HEK293T (cell line): ENCODE measurements around the gene GFOD2.

ENCODE experiments used
- ARNT ChIP-seq: fragments of 450-650 bp; IDR thresholded peaks from 2 replicates; pipeline ENCODE4 v1.6.1; 2017; ENCODE audit warnings: mild to moderate bottlenecking
- CTBP1 ChIP-seq: fragments of 450-650 bp; IDR thresholded peaks from 2 replicates; pipeline ENCODE4 v1.6.1; 2016; ENCODE audit warnings: borderline replicate concordance
- ELF4 ChIP-seq: fragments of 450-650 bp; IDR thresholded peaks from 2 replicates; pipeline ENCODE4 v1.6.1; 2017; ENCODE audit warnings: antibody characterized with exemption
- FOXA1 ChIP-seq: fragments of 450-650 bp; IDR thresholded peaks from 2 replicates; pipeline ENCODE4 v1.6.1; 2016; ENCODE audit warnings: mild to moderate bottlenecking
- FOXK2 ChIP-seq: fragments of 450-650 bp; IDR thresholded peaks from 2 replicates; pipeline ENCODE4 v1.6.1; 2016; ENCODE audit warnings: mild to moderate bottlenecking
- FOXM1 ChIP-seq: fragments of 450-650 bp; IDR thresholded peaks from 2 replicates; pipeline ENCODE4 v1.6.1; 2017; ENCODE audit warnings: mild to moderate bottlenecking, borderline replicate concordance
- NFRKB ChIP-seq: fragments of 450-650 bp; IDR thresholded peaks from 2 replicates; pipeline ENCODE4 v1.6.1; 2016; ENCODE audit warnings: mild to moderate bottlenecking, moderate library complexity
- SP1 ChIP-seq: fragments of 450-650 bp; IDR thresholded peaks from 2 replicates; pipeline ENCODE4 v1.6.1; 2017
- SUZ12 ChIP-seq: fragments of 450-650 bp; IDR thresholded peaks from 2 replicates; pipeline ENCODE4 v1.6.1; 2016; ENCODE audit warnings: mild to moderate bottlenecking
- TARDBP ChIP-seq: fragments of 450-650 bp; IDR thresholded peaks from 2 replicates; pipeline ENCODE4 v1.6.1; 2016

- no peak for TF ChIP-seq FOXA1
- no peak for TF ChIP-seq TARDBP
- no peak for TF ChIP-seq SP1
- TF ChIP-seq CTBP1, result no peak
- TF ChIP-seq SUZ12, result no peak
- TF ChIP-seq ELF4, result no peak
- TF ChIP-seq FOXM1, result no peak
- no peak for TF ChIP-seq NFRKB
- TF ChIP-seq FOXK2, result no peak
- no peak for TF ChIP-seq ARNT
Observed at GRCh38 chr16:67758006-67758405, 38.9 kb upstream of the GFOD2 start.
